Spleen (tissue), 7 donors: ENCODE measurements around the gene FOXK1.

Experiments
- CTCF ChIP-seq, 11 experiments: fragments of 200-600 bp in 7 of 11; fragments of 450-650 bp in 4 of 11; sonication (generic) in 4 of 11; IDR thresholded peaks in 8 of 11; conservative IDR thresholded peaks in 3 of 11; 1 replicate in 7 of 11; 2 replicates in 4 of 11; pipeline versions ENCODE4 v1.4.0 to v1.8.0; 2016 to 2021; ENCODE audit warnings: antibody characterized with exemption in 11 of 11, inconsistent platforms in 4 of 11, mild to moderate bottlenecking in 1 of 11
- POLR2A ChIP-seq, 3 donors: fragments of 450-650 bp; IDR thresholded peaks; one replicate each; pipeline ENCODE4 v1.5.1; 2017; ENCODE audit warnings: antibody characterized with exemption in 3 of 3, mild to moderate bottlenecking in 1 of 3
- POLR2AphosphoS5 ChIP-seq, 3 donors: sonication (generic); formaldehyde crosslinking; IDR thresholded peaks; one replicate each; pipeline ENCODE4 v1.5.1; 2017; ENCODE audit warnings: antibody characterized with exemption in 3 of 3
- donor health status: DM: no; HTN: no; CAD: no; lungs with moderate emphysema.
- donor health status: DM: no; HTN: no; CAD: no.
- donor health status: DM: no; HTN: no; CAD: no.

- TF ChIP-seq POLR2AphosphoS5 (IDR thresholded peaks at IDR 0.05) (peak in 1 of 3 donors; percentile 12), CTCF (IDR thresholded peaks at IDR 0.05 in 8 of 11, conservative IDR thresholded peaks at IDR 0.05 in 3 of 11) (no peak), POLR2A (IDR thresholded peaks at IDR 0.05) (no peak)
Observed at GRCh38 chr7:4763794-4764185, 81.7 kb downstream of the FOXK1 start.
